Liver (tissue), 9 donors: Measurements from ENCODE around the gene STOM. TPM values are rescaled to one million over a fixed set of nuclear protein-coding genes. Genes with fewer than 3 reads are reported as not detected.

Source experiments
- DNase-seq: peaks from one replicate; pipeline ENCODE4 v3.0.0-alpha.2; 2017; ENCODE audit warnings: low spot score
- H3K27ac ChIP-seq, 2 donors: one replicate each; pipeline ENCODE4 v1.7.0; 2013; ENCODE audit warnings: inconsistent platforms in 2 of 2, low read length in 2 of 2, control low read depth in 1 of 2, low read depth in 1 of 2, mild to moderate bottlenecking in 1 of 2
- H3K27me3 ChIP-seq, 4 donors: one replicate each; pipeline versions ENCODE4 v1.6.1 to v1.7.0; 2013; ENCODE audit warnings: low read length in 3 of 4, inconsistent platforms in 1 of 4, mild to moderate bottlenecking in 1 of 4, moderate library complexity in 1 of 4; ENCODE audit not compliant: control insufficient read depth in 4 of 4, insufficient read depth in 4 of 4
- H3K36me3 ChIP-seq, 4 donors: one replicate each; pipeline versions ENCODE4 v1.6.1 to v1.7.0; 2013; ENCODE audit warnings: low read length in 3 of 4, mild to moderate bottlenecking in 3 of 4, low read depth in 1 of 4, moderate library complexity in 1 of 4; ENCODE audit not compliant: control insufficient read depth in 4 of 4, insufficient read depth in 3 of 4
- H3K4me1 ChIP-seq, 4 donors: one replicate each; pipeline versions ENCODE4 v1.6.1 to v1.7.0; 2013; ENCODE audit warnings: low read length in 3 of 4, mild to moderate bottlenecking in 3 of 4, moderate library complexity in 1 of 4; ENCODE audit not compliant: control insufficient read depth in 4 of 4, insufficient read depth in 4 of 4
- H3K4me3 ChIP-seq, 3 donors: one replicate each; pipeline versions ENCODE4 v1.6.1 to v1.7.0; 2013; ENCODE audit warnings: low read length in 3 of 3, control low read depth in 1 of 3, low read depth in 1 of 3, mild to moderate bottlenecking in 1 of 3
- H3K9ac ChIP-seq, 2 donors: one replicate each; pipeline ENCODE4 v1.7.0; 2013; ENCODE audit warnings: low read length in 2 of 2, mild to moderate bottlenecking in 2 of 2, moderate library complexity in 2 of 2, control low read depth in 1 of 2, low read depth in 1 of 2
- H3K9me3 ChIP-seq, 4 donors: one replicate each; pipeline versions ENCODE4 v1.6.1 to v1.7.0; 2013; ENCODE audit warnings: low read length in 3 of 4; ENCODE audit not compliant: control insufficient read depth in 4 of 4
- EGR1 ChIP-seq, 2 donors: IDR thresholded peaks; 2 replicates each; pipeline ENCODE4 v1.6.1; 2016 to 2018; ENCODE audit warnings: antibody characterized with exemption in 2 of 2, low read depth in 2 of 2
- FOXA1 ChIP-seq: IDR thresholded peaks from 2 replicates; pipeline ENCODE4 v1.6.1; 2016; ENCODE audit warnings: antibody characterized with exemption
- FOXA2 ChIP-seq: IDR thresholded peaks from 2 replicates; pipeline ENCODE4 v1.6.1; 2016; ENCODE audit warnings: antibody characterized with exemption
- GABPA ChIP-seq, 2 donors: IDR thresholded peaks in 1 of 2; conservative IDR thresholded peaks in 1 of 2; 2 replicates each; pipeline ENCODE4 v1.6.1; 2016; ENCODE audit warnings: antibody characterized with exemption in 2 of 2, mild to moderate bottlenecking in 1 of 2, moderate library complexity in 1 of 2
- HNF4A ChIP-seq, 2 donors: conservative IDR thresholded peaks; 2 replicates each; pipeline ENCODE4 v1.6.1; 2016; ENCODE audit warnings: antibody characterized with exemption in 2 of 2, mild to moderate bottlenecking in 2 of 2
- HNF4G ChIP-seq: IDR thresholded peaks from 2 replicates; pipeline ENCODE4 v1.6.1; 2016; ENCODE audit warnings: antibody characterized with exemption
- JUND ChIP-seq, 2 donors: IDR thresholded peaks; 2 replicates each; pipeline ENCODE4 v1.6.1; 2016; ENCODE audit warnings: antibody characterized with exemption in 2 of 2
- NR2F2 ChIP-seq: IDR thresholded peaks from 2 replicates; pipeline ENCODE4 v1.6.1; 2016; ENCODE audit warnings: antibody characterized with exemption
- RAD21 ChIP-seq, 2 donors: IDR thresholded peaks; 2 replicates each; pipeline ENCODE4 v1.6.1; 2016; ENCODE audit warnings: antibody characterized with exemption in 2 of 2, mild to moderate bottlenecking in 2 of 2
- RXRA ChIP-seq, 2 donors: IDR thresholded peaks; 2 replicates each; pipeline ENCODE4 v1.6.1; 2017 to 2018; ENCODE audit warnings: antibody characterized with exemption in 2 of 2, mild to moderate bottlenecking in 1 of 2
- SP1 ChIP-seq: IDR thresholded peaks from 2 replicates; pipeline ENCODE4 v1.6.1; 2018; ENCODE audit warnings: antibody characterized with exemption, mild to moderate bottlenecking
- TAF1 ChIP-seq: conservative IDR thresholded peaks from 2 replicates; pipeline ENCODE4 v1.6.1; 2016; ENCODE audit warnings: antibody characterized with exemption, mild to moderate bottlenecking
- YY1 ChIP-seq: IDR thresholded peaks from 2 replicates; pipeline ENCODE4 v1.6.1; 2016; ENCODE audit warnings: antibody characterized with exemption, mild to moderate bottlenecking
- WGBS: extraction: QIAGEN DNeasy Blood & Tissue Kit; methylation state at CpG from one replicate; pipeline ENCODE4 v1.1.7; 2013; 5-methylcytosine and 5-hydroxymethylcytosine counted together
- polyA plus RNA-seq, 2 donors: library from polyadenylated mRNA; stranded (reverse) in 1 of 2; unstranded in 1 of 2; fragments of 200-250 nt in 1 of 2; fragments of >200 nt in 1 of 2; fragmentation: Nextera tagmentation in 1 of 2; extraction: Ambion mirVana in 1 of 2; gene quantifications; one replicate each; pipeline versions ENCODE4 v1.2.1 to v1.2.3, GENCODE V29; 2013 to 2015
- total RNA-seq, 2 donors: library from RNA; depleted of rRNA; stranded (reverse); fragments of >200 nt; gene quantifications; one replicate each; pipeline ENCODE4 v1.2.3, GENCODE V29; 2014
- TF ChIP-seq, protein P1 (sequence below): IDR thresholded peaks from 2 replicates; pipeline ENCODE4 v1.6.1; 2016; ENCODE audit warnings: antibody characterized with exemption
- TF ChIP-seq, protein P2 (sequence below): IDR thresholded peaks from 2 replicates; pipeline ENCODE4 v1.6.1; 2016; ENCODE audit warnings: antibody characterized with exemption
- TF ChIP-seq, protein P3 (sequence below): IDR thresholded peaks from 2 replicates; pipeline ENCODE4 v1.6.1; 2016; ENCODE audit warnings: antibody characterized with exemption, mild to moderate bottlenecking
- TF ChIP-seq, protein P4 (sequence below): fragments of 150-350 bp; IDR thresholded peaks from 2 replicates; pipeline ENCODE4 v1.5.1; 2017; ENCODE audit warnings: improper control_type of control experiment, low read depth, low read length; ENCODE audit not compliant: missing input control
- TF ChIP-seq, protein P5 (sequence below): IDR thresholded peaks from 2 replicates; pipeline ENCODE4 v1.6.1; 2016; ENCODE audit warnings: antibody characterized with exemption
- donor health status: healthy.
- donor health status: healthy.
- donor health status: healthy.
- donor health status: healthy.
- donor health status: healthy.

STOM gene
- total and polyA plus RNA-seq, 4 donors, result 150 to 398 (median 265) TPM

DNA sequence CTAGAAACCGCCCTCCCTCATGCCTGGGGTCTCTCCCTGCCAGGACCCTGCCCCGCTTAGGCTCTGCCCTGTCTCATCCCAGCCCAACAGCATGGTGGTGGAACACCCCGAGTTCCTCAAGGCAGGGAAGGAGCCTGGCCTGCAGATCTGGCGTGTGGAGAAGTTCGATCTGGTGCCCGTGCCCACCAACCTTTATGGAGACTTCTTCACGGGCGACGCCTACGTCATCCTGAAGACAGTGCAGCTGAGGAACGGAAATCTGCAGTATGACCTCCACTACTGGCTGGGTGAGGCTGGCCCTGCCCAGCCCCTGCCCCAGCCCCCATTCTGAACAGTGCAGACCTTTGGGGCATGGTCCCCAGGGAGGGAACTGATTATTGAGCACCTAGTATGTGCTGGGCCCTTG is 68.2 kb downstream of the STOM start:
- no peaks in the 10 kb centered on the region for H3K9me3 ChIP-seq
- 97% methylated on average over 11 of the region's 11 CpGs for WGBS
- H3K4me3 ChIP-seq, result no peak overlapping the region
- TF ChIP-seq YY1 (no peak), NR2F2 (no peak), SP1 (no peak), EGR1 (IDR thresholded peaks at IDR 0.05; ENCODE audit: low read depth in 2 of 2) (no peak)
- TF ChIP-seq, protein P1, sequence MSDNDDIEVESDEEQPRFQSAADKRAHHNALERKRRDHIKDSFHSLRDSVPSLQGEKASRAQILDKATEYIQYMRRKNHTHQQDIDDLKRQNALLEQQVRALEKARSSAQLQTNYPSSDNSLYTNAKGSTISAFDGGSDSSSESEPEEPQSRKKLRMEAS, result no peak
- TF ChIP-seq, protein P2, sequence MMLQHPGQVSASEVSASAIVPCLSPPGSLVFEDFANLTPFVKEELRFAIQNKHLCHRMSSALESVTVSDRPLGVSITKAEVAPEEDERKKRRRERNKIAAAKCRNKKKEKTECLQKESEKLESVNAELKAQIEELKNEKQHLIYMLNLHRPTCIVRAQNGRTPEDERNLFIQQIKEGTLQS, result no peak
- no peak for DNase-seq
- H3K9ac ChIP-seq, result no peak overlapping the region
- peaks cover 0 to 6% (median 2%) of the 10 kb centered on the region in 4 donors for H3K36me3 ChIP-seq
- no peak overlapping the region for H3K27ac ChIP-seq
- H3K4me1 ChIP-seq, result peaks cover 4 to 15% (median 7%) of the 10 kb centered on the region in 4 donors
- H3K27me3 ChIP-seq, result no peaks in the 10 kb centered on the region

DNA sequence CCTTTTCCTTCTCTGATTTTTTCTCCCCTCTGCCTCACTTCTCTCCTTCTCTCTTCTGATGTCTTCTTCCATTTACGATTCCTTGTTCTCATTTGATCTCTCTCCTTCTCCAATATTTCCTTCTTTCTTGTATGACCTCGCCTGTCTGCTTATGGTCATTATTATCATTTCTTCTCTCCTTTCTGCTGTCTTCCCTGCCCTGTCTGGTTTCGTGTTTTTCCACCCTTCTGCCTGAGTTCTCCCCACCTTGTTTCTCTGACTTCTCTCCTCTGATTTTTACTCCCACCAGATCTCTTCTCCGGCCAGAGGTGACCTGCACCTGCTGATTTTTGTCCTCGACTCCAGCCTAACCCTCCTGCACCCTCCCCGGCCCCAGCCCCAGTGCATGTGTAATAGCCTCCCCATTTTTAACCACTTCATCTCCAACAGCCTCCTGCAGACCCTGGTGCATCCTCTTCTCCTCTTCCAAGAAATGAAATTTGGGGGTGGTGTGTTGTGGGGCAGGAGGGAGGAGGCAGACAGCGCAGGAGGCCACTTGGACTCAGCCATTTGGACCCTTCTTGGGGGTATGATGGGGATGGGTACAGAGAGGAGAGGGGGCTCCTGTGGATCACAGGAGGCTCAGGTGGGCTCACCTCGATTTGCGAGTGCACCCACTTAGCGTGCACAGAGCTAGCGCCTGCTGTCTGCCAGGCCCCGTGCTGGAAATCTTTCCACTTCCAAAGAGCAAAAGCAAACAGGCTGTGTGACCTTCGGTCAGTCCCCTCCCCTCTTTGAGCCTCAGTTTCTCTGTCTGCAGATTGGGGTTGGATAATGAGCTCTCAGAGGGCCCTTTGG is 69.5 kb downstream of the STOM start:
- Histone ChIP-seq H3K9ac (peak overlapping the region; percentile 48), H3K9me3 (no peaks in the 10 kb centered on the region), H3K4me1 (peaks cover 4 to 11% (median 7%) of the 10 kb centered on the region in 4 donors), H3K4me3 (peak overlapping the region; percentile 13 to 50 (median 44)), H3K27ac (no peak overlapping the region), H3K36me3 (peaks cover 0 to 6% (median 2%) of the 10 kb centered on the region in 4 donors), H3K27me3 (no peaks in the 10 kb centered on the region)
- WGBS, result 64% methylated on average over 13 of the region's 13 CpGs
- TF ChIP-seq RXRA (IDR thresholded peaks at IDR 0.05) (no peak), FOXA2 (no peak), EGR1 (IDR thresholded peaks at IDR 0.05; ENCODE audit: low read depth in 2 of 2) (no peak), RAD21 (IDR thresholded peaks at IDR 0.05) (no peak), HNF4G (no peak), GABPA (IDR thresholded peaks at IDR 0.05 in 1 of 2, conservative IDR thresholded peaks at IDR 0.05 in 1 of 2) (no peak), TAF1 (no peak), SP1 (no peak), NR2F2 (no peak), FOXA1 (no peak), YY1 (no peak), JUND (IDR thresholded peaks at IDR 0.05) (no peak), HNF4A (conservative IDR thresholded peaks at IDR 0.05) (no peak)
- TF ChIP-seq, protein P3, sequence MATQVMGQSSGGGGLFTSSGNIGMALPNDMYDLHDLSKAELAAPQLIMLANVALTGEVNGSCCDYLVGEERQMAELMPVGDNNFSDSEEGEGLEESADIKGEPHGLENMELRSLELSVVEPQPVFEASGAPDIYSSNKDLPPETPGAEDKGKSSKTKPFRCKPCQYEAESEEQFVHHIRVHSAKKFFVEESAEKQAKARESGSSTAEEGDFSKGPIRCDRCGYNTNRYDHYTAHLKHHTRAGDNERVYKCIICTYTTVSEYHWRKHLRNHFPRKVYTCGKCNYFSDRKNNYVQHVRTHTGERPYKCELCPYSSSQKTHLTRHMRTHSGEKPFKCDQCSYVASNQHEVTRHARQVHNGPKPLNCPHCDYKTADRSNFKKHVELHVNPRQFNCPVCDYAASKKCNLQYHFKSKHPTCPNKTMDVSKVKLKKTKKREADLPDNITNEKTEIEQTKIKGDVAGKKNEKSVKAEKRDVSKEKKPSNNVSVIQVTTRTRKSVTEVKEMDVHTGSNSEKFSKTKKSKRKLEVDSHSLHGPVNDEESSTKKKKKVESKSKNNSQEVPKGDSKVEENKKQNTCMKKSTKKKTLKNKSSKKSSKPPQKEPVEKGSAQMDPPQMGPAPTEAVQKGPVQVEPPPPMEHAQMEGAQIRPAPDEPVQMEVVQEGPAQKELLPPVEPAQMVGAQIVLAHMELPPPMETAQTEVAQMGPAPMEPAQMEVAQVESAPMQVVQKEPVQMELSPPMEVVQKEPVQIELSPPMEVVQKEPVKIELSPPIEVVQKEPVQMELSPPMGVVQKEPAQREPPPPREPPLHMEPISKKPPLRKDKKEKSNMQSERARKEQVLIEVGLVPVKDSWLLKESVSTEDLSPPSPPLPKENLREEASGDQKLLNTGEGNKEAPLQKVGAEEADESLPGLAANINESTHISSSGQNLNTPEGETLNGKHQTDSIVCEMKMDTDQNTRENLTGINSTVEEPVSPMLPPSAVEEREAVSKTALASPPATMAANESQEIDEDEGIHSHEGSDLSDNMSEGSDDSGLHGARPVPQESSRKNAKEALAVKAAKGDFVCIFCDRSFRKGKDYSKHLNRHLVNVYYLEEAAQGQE, result no peak
- TF ChIP-seq, protein P4, sequence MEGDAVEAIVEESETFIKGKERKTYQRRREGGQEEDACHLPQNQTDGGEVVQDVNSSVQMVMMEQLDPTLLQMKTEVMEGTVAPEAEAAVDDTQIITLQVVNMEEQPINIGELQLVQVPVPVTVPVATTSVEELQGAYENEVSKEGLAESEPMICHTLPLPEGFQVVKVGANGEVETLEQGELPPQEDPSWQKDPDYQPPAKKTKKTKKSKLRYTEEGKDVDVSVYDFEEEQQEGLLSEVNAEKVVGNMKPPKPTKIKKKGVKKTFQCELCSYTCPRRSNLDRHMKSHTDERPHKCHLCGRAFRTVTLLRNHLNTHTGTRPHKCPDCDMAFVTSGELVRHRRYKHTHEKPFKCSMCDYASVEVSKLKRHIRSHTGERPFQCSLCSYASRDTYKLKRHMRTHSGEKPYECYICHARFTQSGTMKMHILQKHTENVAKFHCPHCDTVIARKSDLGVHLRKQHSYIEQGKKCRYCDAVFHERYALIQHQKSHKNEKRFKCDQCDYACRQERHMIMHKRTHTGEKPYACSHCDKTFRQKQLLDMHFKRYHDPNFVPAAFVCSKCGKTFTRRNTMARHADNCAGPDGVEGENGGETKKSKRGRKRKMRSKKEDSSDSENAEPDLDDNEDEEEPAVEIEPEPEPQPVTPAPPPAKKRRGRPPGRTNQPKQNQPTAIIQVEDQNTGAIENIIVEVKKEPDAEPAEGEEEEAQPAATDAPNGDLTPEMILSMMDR, result no peak
- TF ChIP-seq, protein P2, result no peak
- TF ChIP-seq, protein P1, result no peak
- TF ChIP-seq, protein P5, sequence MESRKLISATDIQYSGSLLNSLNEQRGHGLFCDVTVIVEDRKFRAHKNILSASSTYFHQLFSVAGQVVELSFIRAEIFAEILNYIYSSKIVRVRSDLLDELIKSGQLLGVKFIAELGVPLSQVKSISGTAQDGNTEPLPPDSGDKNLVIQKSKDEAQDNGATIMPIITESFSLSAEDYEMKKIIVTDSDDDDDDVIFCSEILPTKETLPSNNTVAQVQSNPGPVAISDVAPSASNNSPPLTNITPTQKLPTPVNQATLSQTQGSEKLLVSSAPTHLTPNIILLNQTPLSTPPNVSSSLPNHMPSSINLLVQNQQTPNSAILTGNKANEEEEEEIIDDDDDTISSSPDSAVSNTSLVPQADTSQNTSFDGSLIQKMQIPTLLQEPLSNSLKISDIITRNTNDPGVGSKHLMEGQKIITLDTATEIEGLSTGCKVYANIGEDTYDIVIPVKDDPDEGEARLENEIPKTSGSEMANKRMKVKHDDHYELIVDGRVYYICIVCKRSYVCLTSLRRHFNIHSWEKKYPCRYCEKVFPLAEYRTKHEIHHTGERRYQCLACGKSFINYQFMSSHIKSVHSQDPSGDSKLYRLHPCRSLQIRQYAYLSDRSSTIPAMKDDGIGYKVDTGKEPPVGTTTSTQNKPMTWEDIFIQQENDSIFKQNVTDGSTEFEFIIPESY, result no peak
- no peak for DNase-seq
